CD14-positive monocyte (primary cell): Measurements from ENCODE around the gene C1QTNF5. TPM values are rescaled to one million over a fixed set of nuclear protein-coding genes. Genes with fewer than 3 reads are reported as not detected.

Experiments
- DNase-seq, 3 donors: peaks; one replicate each; pipeline ENCODE4 v3.0.0-alpha.2; 2011 to 2022
- H2AFZ ChIP-seq: 2 replicates; pipeline ENCODE4 v1.6.0; 2012; ENCODE audit warnings: mild to moderate bottlenecking, low read depth, low read length, inconsistent platforms; ENCODE audit not compliant: insufficient read depth, poor library complexity, severe bottlenecking
- H3K27ac ChIP-seq, 2 donors: 1 replicate in 1 of 2; 2 replicates in 1 of 2; pipeline ENCODE4 v1.5.1; 2012 to 2013; ENCODE audit warnings: low read length in 2 of 2, control low read depth in 1 of 2, inconsistent platforms in 1 of 2, low read depth in 1 of 2, mild to moderate bottlenecking in 1 of 2
- H3K27me3 ChIP-seq, 2 donors: one replicate each; pipeline versions ENCODE4 v1.6.0 to v1.6.1; 2011 to 2013; ENCODE audit warnings: low read length in 2 of 2; ENCODE audit not compliant: control insufficient read depth in 2 of 2, insufficient read depth in 2 of 2
- H3K36me3 ChIP-seq, 2 donors: replicated peaks in 1 of 2; 1 replicate in 1 of 2; 2 replicates in 1 of 2; pipeline versions ENCODE4 v1.5.1 to v1.6.1; 2012 to 2013; ENCODE audit warnings: low read length in 2 of 2, control low read depth in 1 of 2, inconsistent platforms in 1 of 2, mild to moderate bottlenecking in 1 of 2; ENCODE audit not compliant: insufficient read depth in 2 of 2, control insufficient read depth in 1 of 2
- H3K4me1 ChIP-seq, 2 donors: 1 replicate in 1 of 2; 2 replicates in 1 of 2; pipeline versions ENCODE4 v1.5.1 to v1.6.1; 2012 to 2013; ENCODE audit warnings: low read length in 2 of 2, control low read depth in 1 of 2, inconsistent platforms in 1 of 2, mild to moderate bottlenecking in 1 of 2, moderate library complexity in 1 of 2; ENCODE audit not compliant: insufficient read depth in 2 of 2, control insufficient read depth in 1 of 2
- H3K4me2 ChIP-seq: replicated peaks from 2 replicates; pipeline ENCODE3; 2012; ENCODE audit warnings: low read length, moderate library complexity, mild to moderate bottlenecking; ENCODE audit not compliant: poor library complexity, severe bottlenecking; ENCODE audit errors: extremely low read depth
- H3K4me3 ChIP-seq, 3 experiments: fragments of 200-600 bp in 1 of 3; sonication (generic) in 1 of 3; replicated peaks in 1 of 3; 1 replicate in 2 of 3; 2 replicates in 1 of 3; pipeline ENCODE4 v1.5.1; 2011 to 2013; ENCODE audit warnings: low read length in 3 of 3, mild to moderate bottlenecking in 3 of 3, control low read depth in 2 of 3, low read depth in 2 of 3, inconsistent platforms in 1 of 3, moderate library complexity in 1 of 3
- H3K79me2 ChIP-seq: 2 replicates; pipeline ENCODE4 v1.6.0; 2012; ENCODE audit warnings: mild to moderate bottlenecking, control low read depth, inconsistent platforms, low read length, moderate library complexity; ENCODE audit not compliant: insufficient read depth
- H3K9ac ChIP-seq: 2 replicates; pipeline ENCODE4 v1.6.0; 2017; ENCODE audit warnings: low read length, mild to moderate bottlenecking; ENCODE audit not compliant: insufficient read depth, poor library complexity, severe bottlenecking
- H3K9me3 ChIP-seq, 2 donors: replicated peaks in 1 of 2; 1 replicate in 1 of 2; 2 replicates in 1 of 2; pipeline versions ENCODE4 v1.5.1 to v1.6.1; 2012 to 2013; ENCODE audit warnings: low read length in 2 of 2, control low read depth in 1 of 2; ENCODE audit not compliant: control insufficient read depth in 1 of 2, insufficient read depth in 1 of 2
- H4K20me1 ChIP-seq: 2 replicates; pipeline ENCODE4 v1.6.0; 2012; ENCODE audit warnings: mild to moderate bottlenecking, low read length, control low read depth, moderate library complexity; ENCODE audit not compliant: insufficient read depth
- H3K27ac Mint-ChIP-seq, 7 donors: one replicate each; pipeline ENCODE4 v1.8.0; 2020; ENCODE audit warnings: mild to moderate bottlenecking in 7 of 7, mixed read lengths in 7 of 7, moderate library complexity in 6 of 7, inconsistent platforms in 2 of 7
- H3K27me3 Mint-ChIP-seq, 3 donors: one replicate each; pipeline ENCODE4 v1.8.0; 2021 to 2022; ENCODE audit warnings: low read depth in 3 of 3, mild to moderate bottlenecking in 3 of 3, mixed read lengths in 3 of 3, moderate library complexity in 3 of 3, inconsistent platforms in 1 of 3
- H3K36me3 Mint-ChIP-seq, 2 donors: one replicate each; pipeline ENCODE4 v1.8.0; 2020; ENCODE audit warnings: mixed read lengths in 2 of 2, inconsistent platforms in 1 of 2, mild to moderate bottlenecking in 1 of 2
- H3K4me1 Mint-ChIP-seq: one replicate; pipeline ENCODE4 v1.8.0; 2020; ENCODE audit warnings: mild to moderate bottlenecking, mixed read lengths
- H3K4me3 Mint-ChIP-seq, 2 donors: one replicate each; pipeline ENCODE4 v1.8.0; 2020; ENCODE audit warnings: mild to moderate bottlenecking in 2 of 2, mixed read lengths in 2 of 2, moderate library complexity in 1 of 2
- H3K9me3 Mint-ChIP-seq, 7 donors: one replicate each; pipeline ENCODE4 v1.8.0; 2020 to 2022; ENCODE audit warnings: mixed read lengths in 7 of 7, mild to moderate bottlenecking in 6 of 7, moderate library complexity in 6 of 7, inconsistent platforms in 2 of 7
- WGBS: methylation state at CpG from one replicate; pipeline ENCODE4 v1.1.5; 2013; ENCODE audit warnings: missing lambda C conversion rate; ENCODE audit not compliant: insufficient coverage; 5-methylcytosine and 5-hydroxymethylcytosine counted together
- intact Hi-C, 2 donors: fragments of 100-400 bp; cut with micrococcal nuclease; formaldehyde crosslinking; loops; one replicate each; pipeline versions ENCODE4 v1.15.0 to v1.15.1; 2023
- polyA plus RNA-seq, 3 donors: library from polyadenylated mRNA; depleted of rRNA in 1 of 3; unstranded in 2 of 3; stranded (reverse) in 1 of 3; fragments of 300-500 nt in 2 of 3; fragments of >200 nt in 1 of 3; fragmentation: Illumina TruSeq in 2 of 3; gene quantifications; 1 replicate in 2 of 3; 2 replicates in 1 of 3; pipeline ENCODE4 v1.2.3, GENCODE V29; 2012 to 2021
- TF ChIP-seq, protein P1 (sequence below): fragments of 200-600 bp; IDR thresholded peaks from one replicate; pipeline ENCODE4 v1.8.0; 2022; ENCODE audit warnings: antibody characterized with exemption, mild to moderate bottlenecking

Gene C1QTNF5
- polyA plus RNA-seq, 3 donors = not detected

GRCh38 chr11:119310682-119311052 lies 30.0 kb downstream of the C1QTNF5 start:
- no peak overlapping the region for H3K27ac ChIP-seq
- no peak overlapping the region for H3K4me3 ChIP-seq
- H3K9me3 ChIP-seq = peaks cover 0 to 6% of the 10 kb centered on the region in 2 donors
- TF ChIP-seq, protein P1, sequence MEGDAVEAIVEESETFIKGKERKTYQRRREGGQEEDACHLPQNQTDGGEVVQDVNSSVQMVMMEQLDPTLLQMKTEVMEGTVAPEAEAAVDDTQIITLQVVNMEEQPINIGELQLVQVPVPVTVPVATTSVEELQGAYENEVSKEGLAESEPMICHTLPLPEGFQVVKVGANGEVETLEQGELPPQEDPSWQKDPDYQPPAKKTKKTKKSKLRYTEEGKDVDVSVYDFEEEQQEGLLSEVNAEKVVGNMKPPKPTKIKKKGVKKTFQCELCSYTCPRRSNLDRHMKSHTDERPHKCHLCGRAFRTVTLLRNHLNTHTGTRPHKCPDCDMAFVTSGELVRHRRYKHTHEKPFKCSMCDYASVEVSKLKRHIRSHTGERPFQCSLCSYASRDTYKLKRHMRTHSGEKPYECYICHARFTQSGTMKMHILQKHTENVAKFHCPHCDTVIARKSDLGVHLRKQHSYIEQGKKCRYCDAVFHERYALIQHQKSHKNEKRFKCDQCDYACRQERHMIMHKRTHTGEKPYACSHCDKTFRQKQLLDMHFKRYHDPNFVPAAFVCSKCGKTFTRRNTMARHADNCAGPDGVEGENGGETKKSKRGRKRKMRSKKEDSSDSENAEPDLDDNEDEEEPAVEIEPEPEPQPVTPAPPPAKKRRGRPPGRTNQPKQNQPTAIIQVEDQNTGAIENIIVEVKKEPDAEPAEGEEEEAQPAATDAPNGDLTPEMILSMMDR = no peak
- H3K27me3 Mint-ChIP-seq = peaks cover 24 to 34% (median 30%) of the 10 kb centered on the region in 3 donors
- H3K36me3 Mint-ChIP-seq = peaks cover 26 to 42% of the 10 kb centered on the region in 2 donors
- peaks cover 0 to 22% of the 10 kb centered on the region in 2 donors for H3K27me3 ChIP-seq
- H3K9ac ChIP-seq = no peak overlapping the region
- H2AFZ ChIP-seq = no peak overlapping the region
- H3K4me3 Mint-ChIP-seq = no peak overlapping the region
- peaks cover 2 to 6% of the 10 kb centered on the region in 2 donors for H3K4me1 ChIP-seq
- no peak for DNase-seq
- H3K4me1 Mint-ChIP-seq = peaks cover 4% of the 10 kb centered on the region
- intact Hi-C loops = no loop called here
- WGBS = 71% methylated on average over 20 of the region's 20 CpGs
- peaks cover 0 to 4% (median 0%) of the 10 kb centered on the region in 7 donors for H3K9me3 Mint-ChIP-seq
- H3K79me2 ChIP-seq = no peaks in the 10 kb centered on the region
- peaks cover 39% of the 10 kb centered on the region for H4K20me1 ChIP-seq
- peaks cover 23 to 40% of the 10 kb centered on the region in 2 donors for H3K36me3 ChIP-seq
- H3K4me2 ChIP-seq = no peak overlapping the region
- H3K27ac Mint-ChIP-seq = peak overlapping the region in 2 of 7 donors; percentile 68 to 78

GRCh38 chr11:119309953-119310681 lies 30.6 kb downstream of the C1QTNF5 start:
- 92% methylated on average over 13 of the region's 17 CpGs for WGBS
- Mint-ChIP-seq H3K9me3 (peaks cover 0 to 4% (median 0%) of the 10 kb centered on the region in 7 donors), H3K4me3 (no peak overlapping the region), H3K36me3 (peaks cover 30 to 47% of the 10 kb centered on the region in 2 donors), H3K27me3 (peaks cover 18 to 29% (median 25%) of the 10 kb centered on the region in 3 donors), H3K4me1 (no peaks in the 10 kb centered on the region), H3K27ac (peak overlapping the region in 2 of 7 donors; percentile 31 to 72)
- Histone ChIP-seq H3K9ac (no peak overlapping the region), H3K4me3 (no peak overlapping the region), H3K79me2 (no peaks in the 10 kb centered on the region), H3K27me3 (peaks cover 0 to 16% of the 10 kb centered on the region in 2 donors), H3K4me1 (peaks cover 0 to under 1% of the 10 kb centered on the region in 2 donors), H3K9me3 (peaks cover 0 to under 1% of the 10 kb centered on the region in 2 donors), H3K36me3 (peaks cover 29 to 45% of the 10 kb centered on the region in 2 donors), H2AFZ (no peak overlapping the region), H3K27ac (no peak overlapping the region), H4K20me1 (peaks cover 45% of the 10 kb centered on the region), H3K4me2 (no peak overlapping the region)
- TF ChIP-seq, protein P1 = no peak
- no peak for DNase-seq
- intact Hi-C loops = no loop called here
